ENCODE results near the gene NEDD9.

The NEDD9 gene

GRCh38 chr6:11232770-11233626 lies 530 bp upstream of the NEDD9 start:
- FAIRE-seq: no peak

GRCh38 chr6:11231564-11232192 lies 790 bp downstream of the NEDD9 start:
- no peak for FAIRE-seq

GRCh38 chr6:11231108-11231463 lies 1.4 kb downstream of the NEDD9 start:
- no peak for FAIRE-seq

- FAIRE-seq: no peak
These were observed 2.0 kb downstream of the NEDD9 start for GRCh38 chr6:11230158-11231107.

- FAIRE-seq: no peak
These were observed 2.8 kb downstream of the NEDD9 start for GRCh38 chr6:11229655-11230046.

- FAIRE-seq: no peak
These were observed 3.4 kb downstream of the NEDD9 start for GRCh38 chr6:11228935-11229654.

- FAIRE-seq: no peak
These were observed 4.8 kb downstream of the NEDD9 start for GRCh38 chr6:11227698-11228097.

- FAIRE-seq: no peak
These were observed 6.5 kb downstream of the NEDD9 start for GRCh38 chr6:11226005-11226404.

- no peak for FAIRE-seq
These were observed 7.5 kb downstream of the NEDD9 start for GRCh38 chr6:11224966-11225463.

GRCh38 chr6:11224252-11224965 lies 8.1 kb downstream of the NEDD9 start:
- no peak for FAIRE-seq

GRCh38 chr6:11223286-11223864 lies 9.1 kb downstream of the NEDD9 start:
- no peak for FAIRE-seq

GRCh38 chr6:11222385-11223277 lies 9.8 kb downstream of the NEDD9 start:
- no peak for FAIRE-seq

GRCh38 chr6:11221623-11222384 lies 10.7 kb downstream of the NEDD9 start:
- FAIRE-seq: no peak

- FAIRE-seq: no peak
These were observed 13.1 kb downstream of the NEDD9 start for GRCh38 chr6:11219400-11219834.

GRCh38 chr6:11218538-11219399 lies 13.7 kb downstream of the NEDD9 start:
- FAIRE-seq: no peak

GRCh38 chr6:11218102-11218442 lies 14.4 kb downstream of the NEDD9 start:
- FAIRE-seq: no peak

GRCh38 chr6:11217360-11218101 lies 14.9 kb downstream of the NEDD9 start:
- FAIRE-seq: no peak

GRCh38 chr6:11215773-11216172 lies 16.7 kb downstream of the NEDD9 start:
- no peak for FAIRE-seq
